HFFc6 (cell line): ENCODE results near the gene WAC. TPM values are rescaled to one million over a fixed set of nuclear protein-coding genes. Genes with fewer than 3 reads are reported as not detected.
"Not testable (repeated sequence)": the region's sequence is repeated elsewhere in the genome, so short reads cannot be mapped to it uniquely, and the experiment has no call there.

Source experiments
- DNase-seq: peaks from one replicate; pipeline ENCODE4 v3.0.0-alpha.2; 2018
- H3K27ac Mint-ChIP-seq: 2 replicates; pipeline ENCODE4 v1.8.0; 2020; ENCODE audit warnings: mild to moderate bottlenecking, mixed read lengths
- H3K27me3 Mint-ChIP-seq: 2 replicates; pipeline ENCODE4 v1.8.0; 2021; ENCODE audit warnings: mild to moderate bottlenecking, moderate library complexity, mixed read lengths; ENCODE audit not compliant: insufficient read depth
- H3K36me3 Mint-ChIP-seq: 2 replicates; pipeline ENCODE4 v1.8.0; 2021; ENCODE audit warnings: low read depth, mixed read lengths
- H3K4me1 Mint-ChIP-seq: 2 replicates; pipeline ENCODE4 v1.8.0; 2020; ENCODE audit warnings: low read depth, mixed read lengths
- H3K4me3 Mint-ChIP-seq: 2 replicates; pipeline ENCODE4 v1.8.0; 2020; ENCODE audit warnings: mild to moderate bottlenecking, moderate library complexity, mixed read lengths
- H3K9me3 Mint-ChIP-seq: 2 replicates; pipeline ENCODE4 v1.8.0; 2020; ENCODE audit warnings: mild to moderate bottlenecking, mixed read lengths
- total RNA-seq, 6 experiments: library from RNA; stranded (reverse); fragmentation: NEBNext Ultra II Directional; extraction: Animal tissue kit (Norgen Biotek cat#: 25700); gene quantifications; 2 replicates in 1 of 6; 3 replicates in 5 of 6; pipeline ENCODE4 v1.2.3, GENCODE V29; 2021
- TF ChIP-seq, protein P1 (sequence below): fragments of 200-600 bp; sonication (generic); IDR thresholded peaks from 2 replicates; pipeline ENCODE4 v1.5.0; 2021; ENCODE audit warnings: antibody characterized with exemption, mild to moderate bottlenecking

WAC gene
- total RNA-seq, 6 experiments from 2014 or later, result 67.2 to 81.5 (median 74.3) TPM

DNA sequence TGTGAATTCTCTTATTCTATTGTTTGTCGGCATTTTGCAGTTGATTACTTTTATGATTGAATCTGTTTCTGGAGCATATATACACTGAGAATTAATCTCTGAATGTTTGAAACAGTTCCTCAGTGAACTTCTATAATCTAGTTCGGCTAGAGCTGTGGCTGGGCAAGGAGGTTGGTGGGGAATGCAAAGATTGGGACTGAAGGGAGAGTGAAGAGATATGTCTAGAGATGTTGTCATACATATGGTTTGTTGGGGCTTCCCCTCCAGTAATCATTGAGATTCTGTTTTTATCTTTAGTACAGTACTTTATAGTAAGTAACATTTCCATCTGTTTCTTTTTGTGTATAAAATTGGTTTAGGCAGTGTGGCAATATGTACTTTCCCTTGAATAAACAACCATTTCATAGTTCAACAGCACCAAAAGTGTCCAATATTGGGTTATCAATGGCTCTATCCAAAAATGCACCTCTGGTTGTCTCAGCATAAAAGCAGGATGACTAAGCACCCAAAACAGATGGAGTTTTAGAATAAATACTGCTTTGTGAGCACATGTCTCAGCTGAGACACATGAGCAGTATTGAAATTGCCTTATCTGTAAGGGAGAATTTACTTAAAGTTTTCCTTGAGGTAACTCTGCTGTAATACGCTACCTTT, 36.7 kb downstream of the WAC start:
- TF ChIP-seq, protein P1, sequence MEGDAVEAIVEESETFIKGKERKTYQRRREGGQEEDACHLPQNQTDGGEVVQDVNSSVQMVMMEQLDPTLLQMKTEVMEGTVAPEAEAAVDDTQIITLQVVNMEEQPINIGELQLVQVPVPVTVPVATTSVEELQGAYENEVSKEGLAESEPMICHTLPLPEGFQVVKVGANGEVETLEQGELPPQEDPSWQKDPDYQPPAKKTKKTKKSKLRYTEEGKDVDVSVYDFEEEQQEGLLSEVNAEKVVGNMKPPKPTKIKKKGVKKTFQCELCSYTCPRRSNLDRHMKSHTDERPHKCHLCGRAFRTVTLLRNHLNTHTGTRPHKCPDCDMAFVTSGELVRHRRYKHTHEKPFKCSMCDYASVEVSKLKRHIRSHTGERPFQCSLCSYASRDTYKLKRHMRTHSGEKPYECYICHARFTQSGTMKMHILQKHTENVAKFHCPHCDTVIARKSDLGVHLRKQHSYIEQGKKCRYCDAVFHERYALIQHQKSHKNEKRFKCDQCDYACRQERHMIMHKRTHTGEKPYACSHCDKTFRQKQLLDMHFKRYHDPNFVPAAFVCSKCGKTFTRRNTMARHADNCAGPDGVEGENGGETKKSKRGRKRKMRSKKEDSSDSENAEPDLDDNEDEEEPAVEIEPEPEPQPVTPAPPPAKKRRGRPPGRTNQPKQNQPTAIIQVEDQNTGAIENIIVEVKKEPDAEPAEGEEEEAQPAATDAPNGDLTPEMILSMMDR, result no peak
- H3K27ac Mint-ChIP-seq, result peak overlapping the region; percentile 64

DNA sequence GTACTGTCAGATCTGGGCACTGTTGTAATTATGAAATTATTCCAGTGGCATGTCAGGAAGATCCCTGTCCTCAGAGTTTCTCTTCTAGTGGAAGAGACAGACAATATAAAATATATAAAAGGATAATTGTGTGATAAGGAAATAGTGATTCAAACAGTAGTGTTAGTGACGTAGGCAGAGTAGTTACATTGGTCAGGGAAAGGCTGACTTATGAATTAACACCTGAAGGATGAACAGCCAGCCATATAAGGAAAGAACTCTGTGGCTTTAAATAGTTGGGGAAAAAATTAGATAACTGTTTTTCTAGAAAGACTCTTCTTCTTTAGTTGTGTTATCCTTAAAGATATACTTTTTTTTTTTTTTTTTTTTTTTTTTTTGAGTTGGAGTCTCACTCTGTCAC, 37.7 kb downstream of the WAC start:
- peaks cover 20% of the 10 kb centered on the region for H3K36me3 Mint-ChIP-seq
- no peaks in the 10 kb centered on the region for H3K27me3 Mint-ChIP-seq
- no peak overlapping the region for H3K27ac Mint-ChIP-seq
- H3K9me3 Mint-ChIP-seq, result no peaks in the 10 kb centered on the region
- peaks cover 54% of the 10 kb centered on the region for H3K4me1 Mint-ChIP-seq
- DNase-seq, result no peak
- no peak overlapping the region for H3K4me3 Mint-ChIP-seq
- TF ChIP-seq, protein P1, result no peak

More for the DNA sequence above, 36.7 kb downstream of the WAC start:
- DNase-seq, result peak; percentile 12
- Mint-ChIP-seq H3K27me3 (no peaks in the 10 kb centered on the region), H3K36me3 (peaks cover 11% of the 10 kb centered on the region), H3K4me1 (peaks cover 60% of the 10 kb centered on the region), H3K9me3 (no peaks in the 10 kb centered on the region), H3K4me3 (no peak overlapping the region)

DNA sequence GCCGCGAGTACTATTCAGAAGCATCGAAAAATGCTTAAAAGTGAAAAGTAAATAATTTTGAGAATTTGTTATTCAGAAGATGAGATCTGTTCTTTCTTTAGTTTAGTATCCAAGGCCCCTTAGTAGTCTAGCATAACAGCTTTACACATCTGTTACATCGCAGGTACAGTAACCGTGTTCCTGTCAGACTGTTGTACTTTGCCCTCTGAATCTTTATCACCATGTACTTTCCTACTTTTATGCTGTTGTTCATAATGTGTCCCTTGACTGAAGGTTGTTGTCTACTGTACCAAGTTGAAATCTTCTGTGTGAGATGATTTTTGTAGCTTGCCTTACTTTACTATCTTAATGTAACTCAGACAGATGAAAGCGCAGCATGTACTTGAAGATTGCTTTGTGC, 38.3 kb downstream of the WAC start:
- H3K36me3 Mint-ChIP-seq, result peaks cover 20% of the 10 kb centered on the region
- DNase-seq, result no peak
- H3K4me3 Mint-ChIP-seq, result no peak overlapping the region
- peaks cover 49% of the 10 kb centered on the region for H3K4me1 Mint-ChIP-seq
- H3K9me3 Mint-ChIP-seq, result no peaks in the 10 kb centered on the region
- no peaks in the 10 kb centered on the region for H3K27me3 Mint-ChIP-seq
- H3K27ac Mint-ChIP-seq, result no peak overlapping the region
- TF ChIP-seq, protein P1, result no peak

DNA sequence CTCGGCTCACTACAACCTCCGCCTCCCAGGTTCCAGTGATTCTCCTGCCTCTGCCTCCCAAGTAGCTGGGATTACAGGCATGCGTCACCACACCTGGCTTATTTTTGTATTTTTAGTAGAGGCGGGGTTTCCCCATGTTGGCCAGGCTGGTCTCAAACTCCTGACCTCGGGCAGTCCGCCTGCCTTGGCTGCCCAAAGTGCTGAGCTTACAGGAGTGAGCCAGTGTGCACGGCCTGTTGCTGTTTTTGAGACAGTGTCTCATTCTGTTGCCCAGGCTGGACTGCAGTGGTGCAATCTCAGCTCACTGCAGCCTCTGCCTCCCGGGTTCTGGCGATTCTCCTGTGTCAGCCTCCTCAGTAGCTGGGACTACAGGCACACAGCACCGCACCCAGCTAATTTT, 41.3 kb downstream of the WAC start:
- H3K4me1 Mint-ChIP-seq, result peaks cover 33% of the 10 kb centered on the region
- H3K27ac Mint-ChIP-seq, H3K27me3 Mint-ChIP-seq, H3K9me3 Mint-ChIP-seq, DNase-seq, H3K4me3 Mint-ChIP-seq: not testable (repeated sequence)
- H3K36me3 Mint-ChIP-seq, result peaks cover 26% of the 10 kb centered on the region

DNA sequence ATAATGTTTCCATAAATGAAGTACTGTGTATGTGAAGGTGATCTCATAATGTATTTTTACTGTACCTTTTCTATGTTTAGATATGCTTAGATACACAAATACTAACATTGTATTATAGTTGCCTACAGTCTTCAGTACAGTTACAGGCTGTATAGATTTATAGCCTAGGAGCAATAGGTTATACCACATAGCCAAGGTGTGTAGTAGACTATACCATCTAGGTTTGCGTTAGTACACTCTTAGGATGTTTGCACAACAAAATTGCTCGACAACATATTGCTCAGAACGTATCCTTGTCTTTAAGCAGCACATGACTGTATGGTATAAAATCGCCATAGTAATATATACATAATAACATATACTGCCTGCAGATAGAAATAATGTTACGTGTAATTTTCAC, 42.9 kb downstream of the WAC start:
- DNase-seq, result no peak
- TF ChIP-seq, protein P1, result no peak
- peaks cover 34% of the 10 kb centered on the region for H3K4me1 Mint-ChIP-seq
- H3K9me3 Mint-ChIP-seq, result no peaks in the 10 kb centered on the region
- no peak overlapping the region for H3K4me3 Mint-ChIP-seq
- H3K36me3 Mint-ChIP-seq, result peaks cover 23% of the 10 kb centered on the region
- H3K27ac Mint-ChIP-seq, result no peak overlapping the region
- H3K27me3 Mint-ChIP-seq, result peaks cover 1% of the 10 kb centered on the region; the same call in 1 of the 2 replicates

DNA sequence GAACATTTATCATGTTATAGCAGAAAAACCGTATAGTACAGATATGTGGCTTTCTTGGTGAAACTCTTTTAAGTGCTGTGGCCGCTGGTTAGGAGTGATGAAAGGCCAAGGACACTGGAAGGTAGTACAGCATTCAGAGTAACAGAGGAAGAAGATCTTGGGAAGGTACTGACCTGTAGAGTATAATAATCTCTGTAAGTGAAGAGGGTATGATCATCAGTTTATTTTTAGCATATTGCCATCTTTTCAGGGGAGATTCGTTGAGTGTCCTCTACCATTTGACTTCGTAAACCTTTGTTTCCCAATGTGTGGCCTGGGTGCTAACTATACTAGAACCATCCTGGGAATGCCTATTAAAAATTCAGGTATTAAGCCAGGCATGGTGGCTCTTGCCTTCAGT, 44.6 kb downstream of the WAC start:
- TF ChIP-seq, protein P1, result no peak
- no peaks in the 10 kb centered on the region for H3K9me3 Mint-ChIP-seq
- H3K27ac Mint-ChIP-seq, result no peak overlapping the region; the same call in 1 of the 2 replicates
- H3K4me3 Mint-ChIP-seq, result no peak overlapping the region
- peaks cover 41% of the 10 kb centered on the region for H3K4me1 Mint-ChIP-seq
- DNase-seq, result no peak
- peaks cover 25% of the 10 kb centered on the region for H3K36me3 Mint-ChIP-seq
- peaks cover 1% of the 10 kb centered on the region; the same call in 1 of the 2 replicates for H3K27me3 Mint-ChIP-seq
